Measurements from ENCODE around the gene NAA50. TPM values are rescaled to one million over a fixed set of nuclear protein-coding genes. Genes with fewer than 3 reads are reported as not detected.
A peak's percentile ranks its signal among the peaks of the same experiment; 100 is the strongest.

The NAA50 gene
- total and polyA plus RNA-seq, 10 of the 15 experiments (the other 5 are each of a cell fraction or from before 2014, with no cell fraction given): 31.7 to 205 (median 110) TPM

- peak; percentile 77; the same call in 1 of the 2 replicates for TF ChIP-seq GATAD2B (conservative IDR thresholded peaks at IDR 0.05; ENCODE audit: low read depth)
- no peak for TF ChIP-seq SRF (IDR thresholded peaks at IDR 0.05; ENCODE audit: low read depth in 2 of 2, low read length in 2 of 2)
- no peak for TF ChIP-seq MTA2 (IDR thresholded peaks at IDR 0.05; ENCODE audit: low read depth)
- no peak for TF ChIP-seq CBX3 (IDR thresholded peaks at IDR 0.05; ENCODE audit: borderline replicate concordance, low read depth)
- no peak for TF ChIP-seq POU2F2 (IDR thresholded peaks at IDR 0.05; ENCODE audit: borderline replicate concordance, low read depth, low read length)
- no peak for TF ChIP-seq ELK1 (IDR thresholded peaks at IDR 0.05; ENCODE audit: low read depth, low read length)
- TF ChIP-seq ZBTB33 (IDR thresholded peaks at IDR 0.05): no peak
- no peak for TF ChIP-seq BRCA1 (IDR thresholded peaks at IDR 0.05; ENCODE audit: low read depth, low read length)
- TF ChIP-seq RFX5 (IDR thresholded peaks at IDR 0.05; ENCODE audit: low read depth, low read length): no peak
- no peak for TF ChIP-seq PBX3 (IDR thresholded peaks at IDR 0.05; ENCODE audit: insufficient replicate concordance, low read depth, low read length)
- TF ChIP-seq RELA (IDR thresholded peaks at IDR 0.05; ENCODE audit: borderline replicate concordance, partially characterized antibody): no peak
- no peak for TF ChIP-seq RAD51 (IDR thresholded peaks at IDR 0.05)
- no peak for TF ChIP-seq CUX1 (IDR thresholded peaks at IDR 0.05; ENCODE audit: insufficient replicate concordance, low read depth, low read length)
- TF ChIP-seq PAX8 (IDR thresholded peaks at IDR 0.05): no peak
- TF ChIP-seq FOS (IDR thresholded peaks at IDR 0.05; ENCODE audit: borderline replicate concordance, extremely low read depth, insufficient read length): no peak
- no peak for TF ChIP-seq RELB (IDR thresholded peaks at IDR 0.05; ENCODE audit: low read depth)
- no peak for TF ChIP-seq ASH2L (IDR thresholded peaks at IDR 0.05; ENCODE audit: borderline replicate concordance, low read depth)
- no peak for TF ChIP-seq RB1 (IDR thresholded peaks at IDR 0.05; ENCODE audit: borderline replicate concordance)
Measured at GRCh38 chr3:113695786-113696645, 50.0 kb downstream of the NAA50 start, which contains the start of gene USF3 (continued).

All from GM12878 (cell line).